ENCODE results near the gene SLC38A4. TPM values are rescaled to one million over a fixed set of nuclear protein-coding genes. Genes with fewer than 3 reads are reported as not detected.

SLC38A4 gene
- polyA plus RNA-seq, 1 experiment, result 7.4 TPM

DNA sequence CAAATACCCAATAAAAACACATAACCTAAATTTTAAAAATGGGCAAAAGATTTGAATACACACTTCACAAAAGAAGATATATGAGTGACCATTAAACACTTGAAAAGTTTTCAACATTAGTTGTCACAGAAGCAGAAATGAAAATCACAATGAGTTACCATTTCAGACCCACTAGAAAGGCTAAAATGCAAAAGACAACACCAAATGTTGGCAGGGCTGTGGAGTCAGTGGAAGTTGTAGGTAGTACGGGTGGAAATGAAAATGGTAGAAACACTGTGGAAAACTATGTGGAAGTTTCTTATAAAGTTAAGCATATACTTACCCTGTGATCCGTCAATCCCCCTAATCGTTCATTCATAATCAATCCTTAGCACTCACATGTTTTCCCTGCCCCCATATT is 61.8 kb downstream of the SLC38A4 start:
- no peak for DNase-seq (ENCODE audit: low read depth)
- POLR2A ChIA-PET, result no interaction called here
- CTCF ChIA-PET, result no interaction called here
- H3K4me3 ChIP-seq (ENCODE audit: low read depth, low read length), result no peak overlapping the region
- TF ChIP-seq, protein P1, sequence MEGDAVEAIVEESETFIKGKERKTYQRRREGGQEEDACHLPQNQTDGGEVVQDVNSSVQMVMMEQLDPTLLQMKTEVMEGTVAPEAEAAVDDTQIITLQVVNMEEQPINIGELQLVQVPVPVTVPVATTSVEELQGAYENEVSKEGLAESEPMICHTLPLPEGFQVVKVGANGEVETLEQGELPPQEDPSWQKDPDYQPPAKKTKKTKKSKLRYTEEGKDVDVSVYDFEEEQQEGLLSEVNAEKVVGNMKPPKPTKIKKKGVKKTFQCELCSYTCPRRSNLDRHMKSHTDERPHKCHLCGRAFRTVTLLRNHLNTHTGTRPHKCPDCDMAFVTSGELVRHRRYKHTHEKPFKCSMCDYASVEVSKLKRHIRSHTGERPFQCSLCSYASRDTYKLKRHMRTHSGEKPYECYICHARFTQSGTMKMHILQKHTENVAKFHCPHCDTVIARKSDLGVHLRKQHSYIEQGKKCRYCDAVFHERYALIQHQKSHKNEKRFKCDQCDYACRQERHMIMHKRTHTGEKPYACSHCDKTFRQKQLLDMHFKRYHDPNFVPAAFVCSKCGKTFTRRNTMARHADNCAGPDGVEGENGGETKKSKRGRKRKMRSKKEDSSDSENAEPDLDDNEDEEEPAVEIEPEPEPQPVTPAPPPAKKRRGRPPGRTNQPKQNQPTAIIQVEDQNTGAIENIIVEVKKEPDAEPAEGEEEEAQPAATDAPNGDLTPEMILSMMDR (IDR thresholded peaks at IDR 0.05; ENCODE audit: insufficient read depth, low read depth, low read length), result no peak
- no peaks in the 10 kb centered on the region for H3K27me3 ChIP-seq (ENCODE audit: control insufficient read depth, insufficient read depth, low read length)
- no peaks in the 10 kb centered on the region for H3K36me3 ChIP-seq (ENCODE audit: control insufficient read depth, insufficient read depth, low read length)

DNA sequence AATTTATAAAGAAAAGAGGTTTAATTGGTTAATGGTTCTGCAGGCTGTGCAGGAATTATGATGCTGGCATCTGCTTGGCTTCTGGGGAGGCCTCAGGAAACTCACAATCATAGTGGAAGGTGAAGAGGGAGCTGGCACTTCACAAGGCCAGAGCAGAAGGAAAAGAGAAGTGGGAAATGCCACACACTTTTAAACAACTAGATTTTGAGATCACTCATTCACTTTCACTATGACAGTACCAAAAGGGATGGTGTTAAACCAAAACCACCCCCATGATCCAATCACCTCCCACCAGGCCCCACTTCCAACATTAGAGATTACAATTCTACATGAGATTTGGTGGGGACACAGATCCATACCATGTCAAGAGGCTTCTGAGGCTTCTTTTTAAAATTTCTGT is 62.6 kb downstream of the SLC38A4 start:
- H3K27me3 ChIP-seq (ENCODE audit: control insufficient read depth, insufficient read depth, low read length), result no peaks in the 10 kb centered on the region
- no peak overlapping the region for H3K4me3 ChIP-seq (ENCODE audit: low read depth, low read length)
- DNase-seq (ENCODE audit: low read depth), result no peak
- ChIA-PET CTCF (no interaction called here), POLR2A (no interaction called here)
- TF ChIP-seq, protein P1 (IDR thresholded peaks at IDR 0.05; ENCODE audit: insufficient read depth, low read depth, low read length), result no peak
- no peaks in the 10 kb centered on the region for H3K36me3 ChIP-seq (ENCODE audit: control insufficient read depth, insufficient read depth, low read length)

DNA sequence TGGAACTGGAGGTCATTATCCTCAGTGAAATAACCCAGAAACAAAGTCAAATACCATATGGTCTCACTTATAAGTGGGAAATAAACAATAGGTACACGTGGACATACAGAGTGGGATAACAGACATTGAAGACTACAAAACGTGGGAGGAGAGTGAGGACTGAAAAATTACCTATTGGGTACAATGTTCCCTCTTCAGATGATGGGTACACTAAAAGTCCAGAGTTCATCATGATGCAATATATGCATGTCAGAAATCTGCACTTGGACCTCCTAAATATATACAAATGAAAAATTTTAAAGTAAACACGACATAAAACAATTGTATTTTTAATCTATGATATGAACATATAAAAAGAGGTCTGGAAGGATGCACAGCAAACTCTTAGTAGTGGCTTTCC is 71.2 kb downstream of the SLC38A4 start:
- no peak for DNase-seq (ENCODE audit: low read depth)
- no peaks in the 10 kb centered on the region for H3K36me3 ChIP-seq (ENCODE audit: control insufficient read depth, insufficient read depth, low read length)
- H3K27me3 ChIP-seq (ENCODE audit: control insufficient read depth, insufficient read depth, low read length), result no peaks in the 10 kb centered on the region
- no peak overlapping the region for H3K4me3 ChIP-seq (ENCODE audit: low read depth, low read length)
- TF ChIP-seq, protein P1 (IDR thresholded peaks at IDR 0.05; ENCODE audit: insufficient read depth, low read depth, low read length), result no peak
- ChIA-PET POLR2A (no interaction called here), CTCF (no interaction called here)

DNA sequence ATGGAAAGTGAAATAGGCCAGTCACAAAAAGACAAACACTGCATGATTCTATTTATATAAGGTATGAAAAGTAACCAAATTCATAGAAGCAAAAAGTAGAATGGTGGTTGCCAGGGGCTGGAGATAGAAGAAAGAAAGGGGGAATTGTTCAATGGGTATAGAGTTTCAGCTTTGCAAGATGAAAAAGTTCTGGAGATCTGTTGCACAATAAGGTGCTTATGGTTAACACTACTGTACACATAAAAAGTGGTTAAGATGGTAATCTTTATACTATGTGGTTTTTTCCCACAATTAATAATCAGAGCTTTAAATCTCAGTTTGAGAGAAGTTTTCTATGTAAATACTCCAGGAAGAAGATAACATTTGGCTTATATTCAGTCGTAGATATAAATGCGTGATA is 73.4 kb downstream of the SLC38A4 start:
- ChIA-PET POLR2A (interaction anchor here (0.6 kb wide), 1 partner anchor 21 kb away, joined by 3 read pairs; no protein-coding TSS in a partner anchor), CTCF (interaction anchor here (0.6 kb wide), 1 partner anchor 116 kb away, joined by 3 read pairs; no protein-coding TSS in a partner anchor)
- TF ChIP-seq, protein P1 (IDR thresholded peaks at IDR 0.05; ENCODE audit: insufficient read depth, low read depth, low read length), result no peak
- no peak for DNase-seq (ENCODE audit: low read depth)
- Histone ChIP-seq H3K27me3 (ENCODE audit: control insufficient read depth, insufficient read depth, low read length) (no peaks in the 10 kb centered on the region), H3K36me3 (ENCODE audit: control insufficient read depth, insufficient read depth, low read length) (no peaks in the 10 kb centered on the region), H3K4me3 (ENCODE audit: low read depth, low read length) (no peak overlapping the region)

DNA sequence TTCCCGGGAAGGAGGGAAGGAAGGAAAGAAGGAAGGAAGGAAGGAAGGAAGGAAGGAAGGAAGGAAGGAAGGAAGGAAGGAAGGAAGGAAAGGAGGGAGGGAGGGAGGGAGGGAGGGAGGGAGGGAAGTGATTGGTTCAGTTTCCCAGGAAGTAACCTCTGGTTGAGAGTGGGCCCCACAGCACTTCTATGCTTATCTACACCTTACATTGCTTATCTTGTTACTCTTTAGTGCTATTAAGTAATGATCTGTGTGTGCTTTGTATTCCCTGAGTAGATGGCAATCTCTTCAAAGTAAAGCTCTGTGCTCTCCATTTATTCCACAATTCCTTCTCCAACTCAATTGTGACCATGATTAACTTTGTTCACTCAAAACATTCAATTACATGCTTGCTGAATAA is 74.6 kb downstream of the SLC38A4 start:
- ChIA-PET POLR2A (no interaction called here), CTCF (interaction anchor here (0.6 kb wide), 1 partner anchor 117 kb away, joined by 5 read pairs; no protein-coding TSS in a partner anchor)
- Histone ChIP-seq H3K36me3 (ENCODE audit: control insufficient read depth, insufficient read depth, low read length) (no peaks in the 10 kb centered on the region), H3K4me3 (ENCODE audit: low read depth, low read length) (no peak overlapping the region), H3K27me3 (ENCODE audit: control insufficient read depth, insufficient read depth, low read length) (no peaks in the 10 kb centered on the region)
- TF ChIP-seq, protein P1 (IDR thresholded peaks at IDR 0.05; ENCODE audit: insufficient read depth, low read depth, low read length), result no peak
- no peak for DNase-seq (ENCODE audit: low read depth)
